Stimulated activated CD8-positive, alpha-beta memory T cell treated with anti-CD3 and anti-CD28 coated beads, Interleukin-15, amount 100 ng/mL, for 1 hour (primary cell): Measurements from ENCODE around the gene ZBTB7C.

Experiments
- DNase-seq: peaks from one replicate; pipeline ENCODE4 v3.0.0-alpha.2; 2020; ENCODE audit warnings: low read depth

ZBTB7C gene

DNA sequence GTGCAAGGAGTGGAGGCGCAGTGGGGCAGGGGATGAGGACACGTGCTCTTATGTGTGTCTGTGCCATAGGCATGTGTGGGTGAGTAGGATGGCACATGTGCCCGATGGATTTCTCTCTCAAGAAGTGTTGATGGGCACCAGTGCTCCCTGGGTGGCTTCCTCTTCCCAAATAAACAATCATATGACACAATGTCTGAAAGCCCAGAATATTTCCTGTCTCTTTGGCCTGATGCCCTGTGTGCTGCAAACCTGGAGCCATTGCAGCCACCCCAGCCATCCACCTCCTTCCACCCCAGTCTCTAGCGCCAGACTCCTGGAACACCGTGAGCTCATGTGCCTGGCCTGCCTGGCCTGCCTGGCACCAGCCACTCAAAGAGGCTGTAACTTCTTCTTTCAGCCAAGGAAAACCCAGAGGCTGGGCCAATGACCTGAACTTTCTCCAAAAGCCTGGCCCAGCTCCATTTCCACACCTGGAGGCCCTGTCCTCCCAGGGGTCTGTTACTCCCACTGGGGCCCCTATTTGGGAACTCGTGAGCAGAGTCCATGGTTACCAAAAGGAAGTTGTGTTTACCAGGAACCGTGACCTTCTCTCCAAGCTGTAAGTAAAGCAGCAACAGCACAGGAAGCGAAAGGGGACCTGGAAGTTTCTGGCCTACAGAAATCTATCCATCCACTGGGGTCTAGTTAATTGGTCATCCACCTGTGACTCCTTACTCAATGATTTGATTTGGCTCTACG lies 9.5 kb upstream of the ZBTB7C start:
- DNase-seq = no peak

DNA sequence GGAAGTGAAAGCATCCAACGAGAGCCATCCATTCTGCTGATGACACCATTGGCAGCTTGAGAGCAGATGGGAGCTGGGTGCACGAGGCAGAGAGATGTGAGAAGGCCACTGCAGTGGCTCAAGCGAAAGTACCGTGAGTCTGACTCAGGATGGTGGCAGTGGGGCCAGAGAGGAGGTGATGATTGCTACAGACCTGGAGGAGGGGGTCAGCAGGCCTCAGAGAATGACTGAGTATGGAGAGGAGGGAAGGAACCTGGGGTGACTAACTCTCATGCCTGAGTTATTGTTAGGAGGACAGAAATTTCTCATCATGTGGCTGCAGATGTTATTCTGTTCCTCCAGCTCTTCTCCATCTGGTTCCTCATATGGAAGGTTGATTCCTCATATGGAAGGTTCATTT lies 8.8 kb upstream of the ZBTB7C start:
- DNase-seq = no peak

DNA sequence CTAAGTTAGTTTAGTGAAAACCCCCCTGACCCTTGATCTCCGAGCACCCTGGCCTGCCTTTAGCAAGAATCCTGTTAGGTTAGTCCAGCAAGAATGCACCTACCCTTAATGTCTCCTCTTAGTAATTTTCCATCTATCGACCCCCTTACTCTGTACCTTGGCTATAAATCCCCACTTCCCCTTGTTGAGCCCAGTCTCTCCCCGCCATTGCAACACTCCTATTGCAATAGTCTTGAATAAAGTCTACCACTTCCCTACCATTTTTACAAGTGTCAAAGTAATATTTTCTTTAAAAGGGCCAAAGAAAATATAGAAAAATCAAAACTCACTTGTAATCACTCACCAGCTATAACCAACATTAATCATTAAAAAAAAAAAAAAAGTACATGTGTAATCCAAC lies 4.2 kb upstream of the ZBTB7C start:
- no peak for DNase-seq

DNA sequence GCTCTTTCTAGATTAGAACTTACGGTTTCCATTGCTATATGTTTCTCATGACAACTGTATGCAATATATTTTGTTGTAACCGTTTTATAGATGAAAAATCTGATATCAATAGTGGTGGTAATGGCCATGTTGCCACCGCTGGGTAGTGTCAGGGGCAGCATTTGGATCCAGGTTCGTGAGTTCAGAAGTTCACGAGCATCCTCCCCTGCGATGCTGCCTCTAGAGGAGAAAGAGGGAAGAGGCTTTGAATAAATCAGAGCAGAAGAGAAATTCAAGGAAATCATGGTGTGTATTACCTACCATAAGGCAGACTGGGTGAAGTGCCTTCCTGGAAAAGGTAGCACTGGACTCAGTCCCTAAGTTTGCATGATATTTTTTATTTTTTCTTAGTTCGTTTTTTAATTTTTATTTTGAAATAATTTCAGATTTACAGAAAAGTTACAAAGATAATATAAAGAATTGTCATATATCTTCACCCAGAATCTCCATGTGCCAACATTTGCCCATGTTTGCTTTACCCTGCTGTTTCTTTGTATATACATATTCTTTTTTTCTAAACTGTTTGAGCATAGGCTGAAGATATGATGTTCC lies 3.3 kb upstream of the ZBTB7C start:
- no peak for DNase-seq

DNA sequence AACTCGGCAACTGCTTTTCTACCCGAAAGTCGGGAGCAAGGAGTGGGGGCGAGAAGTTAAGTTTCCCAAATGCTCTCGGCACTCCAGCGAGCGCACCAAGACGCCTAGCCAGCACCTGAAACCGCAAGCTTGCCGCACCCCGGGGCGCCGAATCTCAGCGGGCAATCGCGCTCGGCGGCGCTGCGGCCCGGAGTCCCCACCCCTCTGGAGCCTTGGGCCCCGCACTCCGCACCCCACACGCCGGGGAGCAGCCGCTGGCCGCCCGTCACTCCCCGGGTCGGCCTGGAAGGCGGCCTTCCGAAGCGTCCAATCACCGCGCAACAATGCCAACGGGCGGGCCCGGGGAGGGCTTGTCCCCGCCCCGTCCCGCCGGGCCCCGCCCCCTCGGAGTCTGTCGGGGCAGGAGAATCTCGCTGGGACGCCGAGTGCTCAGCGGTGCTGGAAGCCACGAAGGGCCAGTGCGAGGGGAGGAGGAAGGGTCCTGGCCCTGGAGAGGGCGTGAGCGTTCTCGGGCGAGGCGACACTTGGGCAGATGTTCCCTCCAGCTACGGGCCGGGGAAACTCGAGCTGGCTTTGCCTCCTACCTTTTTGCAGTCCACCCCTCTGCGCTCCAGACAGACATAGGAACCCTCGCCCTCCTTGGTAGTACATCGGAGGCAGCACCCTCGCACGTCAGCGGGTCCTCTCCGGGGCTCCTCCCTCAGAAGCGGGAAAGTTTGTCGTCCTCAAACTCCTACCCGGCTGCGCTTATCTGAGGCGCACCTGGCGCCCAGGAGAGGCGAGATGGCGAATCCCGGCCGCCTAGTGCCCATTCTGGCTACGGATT lies 1.1 kb upstream of the ZBTB7C start:
- DNase-seq = peak; percentile 15

DNA sequence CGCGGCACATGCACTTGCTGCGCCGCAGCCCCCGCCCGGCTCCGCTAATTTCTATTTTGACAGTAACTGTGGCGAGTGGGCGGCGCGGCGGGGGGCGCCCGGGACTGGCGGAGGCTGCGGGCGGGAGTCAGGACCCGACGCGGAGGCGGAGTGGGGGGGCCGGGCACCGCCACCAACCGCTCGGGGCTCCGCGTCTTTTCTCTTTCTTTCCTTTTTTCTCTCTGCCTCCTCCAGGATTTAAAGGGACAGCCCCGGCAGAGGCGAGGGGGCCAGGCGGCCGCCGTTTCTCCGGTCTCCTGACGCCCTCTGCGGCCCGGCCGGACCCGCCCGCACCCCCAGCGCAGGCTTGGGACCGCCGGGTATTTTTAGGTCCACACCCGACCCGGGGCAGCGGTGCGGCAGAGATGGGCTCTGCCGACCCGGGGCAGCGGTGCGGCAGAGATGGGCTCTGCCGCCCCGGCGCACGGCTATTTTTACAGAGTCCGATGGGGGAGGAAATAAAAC lies 460 bp upstream of the ZBTB7C start:
- DNase-seq = no peak

DNA sequence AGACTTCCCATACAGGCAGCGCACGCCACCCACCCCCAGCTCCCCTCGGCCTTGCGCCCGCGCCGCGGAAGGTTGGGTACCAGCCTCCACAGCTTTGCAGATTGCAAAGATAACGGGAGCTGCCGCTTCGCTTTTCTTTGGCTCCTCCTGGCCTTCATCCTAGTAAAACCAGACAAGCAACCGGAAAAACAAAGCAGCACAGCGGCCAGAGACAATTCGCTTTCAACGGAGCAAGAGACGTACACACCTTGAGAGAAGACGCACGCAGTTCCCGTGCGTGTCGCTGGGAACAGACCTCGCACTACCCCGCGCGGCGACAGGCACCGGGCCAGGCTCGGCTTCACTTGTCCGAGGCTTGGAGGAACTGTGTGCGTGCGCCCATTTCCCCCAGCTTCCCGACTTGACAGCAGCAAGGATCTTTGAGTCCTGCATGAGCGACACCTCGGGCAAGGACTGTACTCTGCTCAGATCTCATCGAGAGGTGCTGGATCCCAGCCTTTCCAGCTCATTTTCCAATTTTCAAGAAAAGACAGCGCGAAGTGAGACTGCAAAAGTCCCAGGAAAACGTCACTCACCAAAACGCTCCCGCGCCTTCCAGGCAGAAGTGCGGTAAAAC lies 964 bp downstream of the ZBTB7C start:
- DNase-seq = no peak

DNA sequence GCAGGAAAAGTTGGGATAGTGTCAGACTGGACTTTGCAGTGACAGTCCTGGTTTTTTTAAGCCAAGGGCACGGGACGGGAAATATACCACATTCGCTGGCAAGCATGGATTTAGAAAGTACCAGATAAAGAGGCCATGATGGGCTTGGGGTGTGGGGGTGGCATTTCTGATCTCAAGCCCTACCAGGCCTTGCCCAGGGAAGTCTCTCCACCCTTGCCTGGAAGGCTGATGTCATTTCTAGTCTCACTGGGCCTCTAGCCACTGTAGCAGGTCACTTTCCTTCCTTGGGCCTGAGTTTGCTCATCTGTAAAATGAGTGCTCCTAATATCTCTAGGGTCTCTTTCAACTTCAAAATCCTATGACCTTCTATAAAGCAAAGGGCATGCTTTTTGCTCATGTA lies 1.8 kb downstream of the ZBTB7C start:
- no peak for DNase-seq

DNA sequence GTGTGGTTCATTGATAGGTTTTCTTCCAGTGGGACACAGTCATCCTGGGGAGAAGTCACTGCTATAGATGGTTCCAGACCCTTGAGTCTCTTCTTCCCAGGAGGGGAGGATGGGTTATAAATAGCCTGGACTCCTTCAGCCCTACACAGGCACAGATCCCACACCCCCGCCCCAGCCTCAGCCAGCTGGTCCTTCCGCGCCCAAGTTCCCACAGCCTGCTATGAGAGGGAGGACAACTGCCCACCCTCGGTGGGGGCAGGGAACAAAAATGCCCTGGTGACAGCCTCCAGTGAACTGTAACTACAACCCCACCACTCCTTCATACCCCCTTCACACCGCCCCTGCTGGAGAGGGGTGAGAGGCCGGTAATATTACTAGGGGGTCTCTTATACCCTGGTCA lies 3.2 kb downstream of the ZBTB7C start:
- no peak for DNase-seq

DNA sequence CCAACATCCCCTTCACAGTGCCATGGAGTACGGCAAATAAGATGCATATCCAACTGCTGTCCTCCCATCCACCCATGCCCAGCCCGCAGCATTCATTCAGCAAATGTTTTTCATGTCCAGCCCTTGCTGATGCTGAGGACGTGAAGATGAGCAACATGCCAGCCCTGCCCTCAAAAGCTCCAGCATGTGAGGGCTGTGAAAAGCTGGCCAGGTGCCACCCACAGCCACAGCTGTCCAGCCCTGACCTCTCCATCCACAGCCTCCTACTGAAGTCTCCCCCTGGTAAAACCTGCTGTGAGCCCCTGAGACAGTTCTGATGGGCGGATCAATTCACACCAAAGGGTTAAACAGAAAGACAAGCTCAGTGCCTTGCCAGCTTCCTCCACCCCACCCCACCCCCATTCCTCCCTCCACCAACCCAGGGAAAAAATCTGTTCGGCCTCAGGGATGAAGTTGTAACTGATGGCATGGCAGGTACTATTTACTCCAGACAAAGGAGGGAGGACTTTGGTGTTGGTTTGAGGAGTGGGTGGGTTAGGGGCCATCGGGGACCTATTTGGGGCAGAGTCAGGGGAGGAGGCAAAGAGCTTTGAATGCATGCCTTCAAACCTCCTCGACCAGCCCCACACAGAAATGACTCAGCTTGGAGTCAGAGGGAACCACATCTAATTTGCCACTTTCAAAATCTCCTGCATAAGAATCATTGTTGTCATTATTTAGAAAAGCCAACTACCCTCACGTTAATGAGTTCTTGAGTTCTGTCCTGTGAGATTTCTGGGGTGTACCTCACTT lies 4.3 kb downstream of the ZBTB7C start:
- DNase-seq = no peak

DNA sequence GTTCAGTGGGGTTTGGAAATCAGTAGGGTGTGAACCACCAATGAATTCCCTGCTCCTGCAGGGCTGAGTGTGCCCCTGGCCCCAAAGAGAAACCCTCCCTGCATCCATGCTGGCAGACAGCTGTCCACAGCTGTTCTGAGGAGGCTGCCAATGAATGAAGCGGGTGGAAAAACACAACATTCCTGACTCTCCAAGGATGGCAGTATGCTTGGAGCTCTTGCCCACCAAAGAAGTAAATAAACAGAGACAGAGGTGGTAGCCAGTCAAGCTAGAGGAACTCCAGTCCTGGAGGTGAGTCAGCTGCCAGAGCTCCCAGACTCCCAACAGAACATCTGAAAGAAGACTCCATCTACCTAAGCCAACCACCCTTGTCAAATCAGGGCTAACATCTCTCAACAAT lies 6.2 kb downstream of the ZBTB7C start:
- DNase-seq = no peak

DNA sequence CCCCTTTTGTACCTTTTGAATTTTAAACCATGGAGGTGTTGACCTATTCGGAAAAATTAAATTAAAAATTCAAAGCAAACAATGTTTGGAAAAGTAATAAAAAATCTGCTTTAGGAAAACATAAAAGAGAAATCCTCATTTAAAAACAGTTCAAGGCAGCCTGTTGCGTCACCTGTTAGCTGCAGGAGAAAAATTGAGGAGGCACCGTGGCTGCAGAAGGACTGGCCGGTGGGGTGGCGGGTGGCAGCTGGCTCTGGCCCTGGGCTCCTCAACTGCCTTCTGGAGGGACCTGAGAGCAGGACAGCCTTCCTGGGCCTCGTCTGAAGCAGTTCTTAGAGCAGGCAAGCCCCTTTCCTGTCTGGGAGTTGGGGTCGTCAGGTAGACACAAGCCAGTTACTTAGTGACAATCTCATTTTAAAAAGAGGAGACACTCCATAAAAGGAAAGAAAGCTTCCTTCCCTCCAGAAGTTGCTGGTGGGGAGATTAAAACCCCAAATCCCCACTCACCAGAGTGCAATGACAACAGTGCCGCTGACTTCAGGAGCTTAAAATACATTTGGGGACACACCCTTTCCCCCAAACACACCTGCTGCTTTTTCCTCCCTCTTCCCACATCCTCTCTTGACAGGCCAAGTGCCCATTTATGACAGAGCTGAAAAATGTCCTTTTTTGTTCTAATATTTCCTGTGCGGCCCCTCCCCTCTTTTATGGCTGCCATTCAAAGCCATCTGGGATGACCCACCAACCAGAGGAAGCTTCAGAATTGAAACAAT lies 9.7 kb downstream of the ZBTB7C start:
- DNase-seq = no peak

DNA sequence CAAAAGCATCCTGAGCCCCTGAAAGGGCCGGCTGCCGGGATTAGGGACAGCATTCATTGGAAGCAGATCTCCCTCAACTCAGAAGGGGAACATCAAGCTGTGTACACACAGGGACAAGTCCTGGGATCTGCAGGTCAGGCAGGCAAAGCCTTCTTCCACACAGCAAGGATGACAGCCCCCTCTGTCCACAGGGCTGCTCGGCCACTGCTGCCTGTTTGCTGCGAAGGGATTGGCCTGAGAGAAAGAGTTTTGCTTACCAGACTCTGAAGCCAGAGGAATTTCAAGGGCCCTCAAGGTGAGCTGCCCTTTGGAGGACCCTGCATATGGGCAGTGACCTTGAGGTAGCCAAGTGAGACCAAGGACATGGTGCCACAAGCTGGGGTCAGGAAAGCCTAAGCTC lies 11.1 kb downstream of the ZBTB7C start:
- no peak for DNase-seq

DNA sequence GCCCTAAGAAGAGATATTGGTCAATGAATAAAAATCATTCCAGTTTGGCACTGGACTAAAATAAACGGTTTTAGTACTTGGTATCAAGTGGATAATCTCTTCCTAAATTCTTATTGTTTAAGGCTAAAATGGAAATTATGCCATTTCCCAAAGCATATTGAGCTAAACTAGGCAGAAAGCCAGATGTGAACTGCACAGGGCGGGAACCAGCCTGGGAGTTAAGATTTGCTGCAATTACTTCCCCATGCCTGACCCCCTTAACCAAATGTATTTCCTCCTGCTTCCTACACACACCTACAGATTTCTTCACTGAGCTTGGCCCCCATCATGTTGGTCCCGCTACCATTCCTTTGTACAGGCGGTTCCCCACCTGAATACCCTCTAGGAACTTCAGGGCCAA lies 12.2 kb downstream of the ZBTB7C start:
- no peak for DNase-seq

DNA sequence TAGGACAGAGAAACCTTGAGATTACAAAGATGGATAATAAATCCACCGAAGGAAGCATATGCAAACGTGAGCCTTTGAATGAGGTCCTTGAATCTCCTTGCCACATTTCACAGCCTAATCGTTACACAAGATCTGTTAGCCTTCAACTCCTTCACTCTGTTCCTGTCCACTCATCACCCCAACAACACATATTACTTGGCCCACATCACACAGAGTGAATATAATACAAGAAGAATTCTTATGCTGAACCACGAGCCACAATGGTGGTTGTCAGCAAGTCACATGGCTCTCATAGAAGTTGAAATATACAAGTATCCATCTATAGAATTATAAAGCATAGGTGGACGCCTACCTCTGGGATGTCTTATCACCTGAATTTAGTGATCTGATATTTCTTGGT lies 12.6 kb downstream of the ZBTB7C start:
- DNase-seq = no peak

DNA sequence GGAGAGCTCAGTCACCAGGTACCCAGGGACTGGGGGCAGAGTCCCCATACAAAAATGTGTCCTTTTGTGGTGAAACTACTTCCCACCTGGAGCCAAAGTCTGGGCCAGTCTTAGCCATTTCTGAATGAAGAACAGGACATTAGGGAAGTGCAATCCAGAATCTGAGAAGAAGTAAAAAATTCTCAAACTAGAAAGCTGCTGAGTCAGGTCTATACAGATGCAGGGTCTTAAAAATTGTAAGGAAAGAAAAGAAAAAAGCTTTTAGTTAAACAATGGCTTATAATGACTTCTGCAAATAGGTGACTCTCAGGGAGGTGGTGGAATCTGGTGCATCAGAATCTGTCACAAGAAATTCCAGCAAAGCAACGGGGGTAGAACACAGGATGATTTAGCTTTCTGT lies 13.5 kb downstream of the ZBTB7C start:
- DNase-seq = no peak

DNA sequence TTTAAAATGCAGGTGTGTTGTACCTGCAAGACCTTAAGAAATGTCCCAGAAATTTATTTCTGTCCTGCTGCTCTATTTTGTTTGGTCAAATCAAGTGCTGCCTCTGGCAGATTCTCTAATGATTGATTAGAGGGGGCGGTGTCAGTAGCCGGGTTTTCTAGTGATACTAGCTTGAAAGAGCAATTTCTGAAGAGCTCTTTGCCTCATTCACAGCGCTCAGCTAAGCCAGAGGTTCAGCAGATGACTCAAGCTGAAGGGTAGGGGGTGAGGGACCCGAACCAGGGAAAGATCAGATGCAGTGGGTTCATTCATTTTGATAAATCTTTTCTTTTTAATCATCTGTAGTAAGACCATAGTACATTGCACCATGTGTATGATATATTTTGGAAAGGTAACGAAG lies 15.0 kb downstream of the ZBTB7C start:
- no peak for DNase-seq

DNA sequence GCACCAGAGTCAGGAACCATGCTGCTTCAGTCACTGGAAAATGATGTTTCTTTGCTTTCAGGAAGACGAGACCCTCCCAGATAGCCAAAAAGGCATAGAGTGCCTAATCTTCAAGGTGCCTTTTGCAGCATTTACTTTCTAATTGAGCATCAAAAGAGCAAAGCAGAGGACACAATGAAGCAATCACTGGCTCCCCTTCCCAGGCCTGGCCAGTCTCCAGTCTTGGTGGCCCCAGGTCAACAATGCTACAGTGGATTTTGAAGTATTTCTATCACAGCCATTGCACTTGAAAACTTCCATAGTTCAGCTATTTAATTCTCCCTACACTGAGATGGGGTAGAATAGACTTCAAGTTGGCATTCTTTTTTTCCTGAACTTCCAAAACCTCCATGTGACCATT lies 15.4 kb downstream of the ZBTB7C start:
- DNase-seq = no peak

DNA sequence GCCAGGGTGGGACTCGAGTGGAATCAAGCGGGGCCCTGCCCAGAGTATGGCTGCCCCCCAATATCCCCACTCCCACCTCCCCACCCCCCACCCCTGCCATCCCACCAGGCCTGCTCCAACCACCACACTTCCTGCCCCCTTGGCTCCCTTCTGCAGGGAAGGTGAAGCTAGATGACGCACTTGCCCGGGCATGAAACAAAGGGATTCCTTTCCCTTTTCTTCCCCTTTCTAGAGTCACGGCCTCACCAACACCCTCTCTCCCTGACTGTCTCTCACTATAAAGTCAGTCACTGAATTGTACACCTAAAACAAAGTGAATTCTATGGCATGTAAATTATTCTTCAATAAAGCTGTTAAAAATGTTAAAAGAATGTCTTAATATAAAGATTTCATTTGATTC lies 16.0 kb downstream of the ZBTB7C start:
- no peak for DNase-seq

DNA sequence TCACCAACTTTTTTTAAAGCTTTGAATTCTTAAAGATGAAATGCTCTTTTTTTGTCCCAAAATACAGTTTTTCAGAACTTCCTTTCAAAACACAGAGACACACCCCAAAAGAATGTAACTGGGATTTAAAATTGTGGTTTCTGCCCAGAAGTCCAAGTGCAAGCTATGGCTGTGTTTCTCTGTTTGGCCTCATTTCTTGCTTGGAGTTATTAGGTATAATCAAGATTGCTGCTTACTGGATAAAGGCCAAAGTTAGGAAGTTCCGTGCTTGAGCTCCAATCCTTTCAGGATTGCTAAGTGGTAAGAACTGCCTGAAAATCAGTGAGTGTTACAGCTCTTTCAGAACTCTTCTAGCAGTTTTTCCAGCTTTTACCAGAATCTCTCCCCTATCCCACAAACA lies 16.9 kb downstream of the ZBTB7C start:
- DNase-seq = no peak

DNA sequence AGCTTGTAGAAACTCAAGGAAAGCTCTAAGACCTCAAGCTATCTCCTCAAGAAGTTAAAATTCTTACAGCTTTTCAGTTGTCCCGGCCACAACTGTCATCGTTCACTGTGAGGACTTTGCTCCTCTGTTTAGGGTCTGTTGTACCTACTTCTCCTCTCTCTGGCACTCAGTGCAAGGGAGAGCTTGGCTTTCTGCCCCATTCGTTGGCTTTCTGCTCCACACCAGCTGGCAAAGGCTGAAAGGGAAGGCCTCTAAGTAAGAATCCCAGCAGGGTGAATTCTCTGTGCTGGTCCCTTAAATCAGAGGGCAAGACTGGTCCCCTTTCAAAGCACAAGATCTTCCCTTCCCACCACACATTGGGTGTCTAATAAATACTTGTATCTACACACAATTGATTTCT lies 17.3 kb downstream of the ZBTB7C start:
- DNase-seq = no peak
